ENCODE data around the gene POLK.

The POLK gene

DNA sequence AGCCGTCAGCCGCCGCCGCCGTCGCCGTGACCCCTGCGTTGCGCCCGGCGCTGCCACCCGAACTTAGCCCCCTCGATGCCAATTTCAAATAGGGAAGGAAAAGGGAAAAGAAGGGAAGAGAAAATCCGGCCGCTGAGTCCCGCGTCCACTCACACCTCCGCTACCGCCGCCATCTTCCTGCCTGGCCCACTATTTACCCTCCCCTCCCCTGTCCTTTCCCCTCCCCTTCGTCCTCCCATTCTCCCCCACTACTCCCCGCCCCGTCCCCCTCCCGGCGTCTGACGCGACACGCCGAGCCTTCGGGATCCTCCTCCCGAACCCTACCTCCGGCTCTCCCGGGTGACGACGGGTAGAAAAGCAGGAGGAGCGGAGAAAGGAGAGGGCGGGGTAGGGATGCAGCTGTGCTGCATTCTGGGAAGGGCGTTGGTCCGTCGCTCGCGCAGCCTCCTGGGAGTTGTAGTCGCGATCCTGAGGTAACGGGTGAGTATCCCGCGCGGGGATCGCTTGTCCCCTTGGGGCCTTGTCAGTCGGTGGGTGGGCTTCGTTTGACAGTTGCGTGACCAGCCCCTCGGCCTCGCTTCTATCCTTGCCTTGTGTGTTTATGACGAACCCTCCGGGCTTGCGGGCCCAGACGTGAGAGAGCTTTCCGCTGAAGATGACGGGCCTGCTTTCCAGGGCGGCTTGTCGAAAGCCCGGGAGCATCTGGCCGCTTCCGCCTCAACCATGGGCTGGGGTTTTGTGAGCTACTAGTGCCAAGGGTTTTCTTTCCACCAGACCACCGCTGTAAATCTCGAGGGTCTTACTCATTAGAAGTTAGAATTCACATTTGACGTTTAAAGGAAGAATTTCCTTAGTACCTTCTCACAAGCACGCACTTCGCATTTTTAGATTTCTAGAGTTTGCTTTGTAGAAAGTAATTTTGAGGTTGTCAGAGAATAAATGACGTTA lies at the start of gene POLK, which contains the start of gene CERT1:
TSS of gene POLK (plus strand) at position 457 of the 948 bp plus-strand sequence.
TSS of gene CERT1 (minus strand) at position 195 of the 948 bp plus-strand sequence. CDS start 422 bp downstream, outside the sequence.
- no peaks in the 10 kb centered on the region for H3K36me3 ChIP-seq (ENCODE audit: control insufficient read depth in 1 of 2, insufficient read depth in 2 of 2, low read length in 2 of 2)
- no peaks in the 10 kb centered on the region for H3K27me3 ChIP-seq (ENCODE audit: low read depth, low read length)
- no peaks in the 10 kb centered on the region for H3K9me3 ChIP-seq (ENCODE audit: control insufficient read depth in 1 of 2, low read length in 2 of 2)
- H3K4me1 ChIP-seq (ENCODE audit: control insufficient read depth in 1 of 2, insufficient read depth in 2 of 2, low read length in 2 of 2), result peaks cover 9 to 26% of the 10 kb centered on the region in 2 donors
- peak within 1 kb of the TSS; percentile 88 for H3K27ac ChIP-seq (ENCODE audit: low read length)
- H3K4me3 ChIP-seq (ENCODE audit: low read depth in 1 of 2, low read length in 2 of 2), result peak within 1 kb of the TSS; percentile 88 to 94

DNA sequence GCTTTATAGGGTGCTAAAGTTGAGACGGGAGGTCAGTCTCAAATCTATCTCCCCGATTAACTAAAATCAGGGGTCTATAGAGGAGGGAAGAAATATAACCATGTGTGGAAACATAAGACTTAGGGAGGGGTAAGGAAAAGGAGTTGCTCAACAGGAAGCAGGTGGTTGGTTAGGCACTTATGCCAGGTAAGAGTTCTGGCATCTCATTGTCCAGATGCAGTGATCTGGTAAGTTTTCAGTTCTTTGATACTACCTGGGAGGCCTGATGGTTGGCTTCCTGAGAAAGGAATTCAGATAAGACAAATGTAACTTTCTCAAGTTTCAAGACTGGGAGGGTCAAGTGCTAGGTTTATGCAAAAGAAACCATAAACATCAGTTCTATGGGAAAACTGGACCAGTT lies 48.0 kb upstream of the POLK start:
- Histone ChIP-seq H3K4me1 (ENCODE audit: control insufficient read depth in 1 of 2, insufficient read depth in 2 of 2, low read length in 2 of 2) (peaks cover 0 to 8% of the 10 kb centered on the region in 2 donors), H3K9me3 (ENCODE audit: control insufficient read depth in 1 of 2, low read length in 2 of 2) (peaks cover 2 to 8% of the 10 kb centered on the region in 2 donors), H3K4me3 (ENCODE audit: low read depth in 1 of 2, low read length in 2 of 2) (no peak overlapping the region), H3K36me3 (ENCODE audit: control insufficient read depth in 1 of 2, insufficient read depth in 2 of 2, low read length in 2 of 2) (peaks cover 0 to 8% of the 10 kb centered on the region in 2 donors), H3K27me3 (ENCODE audit: low read depth, low read length) (no peaks in the 10 kb centered on the region), H3K27ac (ENCODE audit: low read length) (no peak overlapping the region)

DNA sequence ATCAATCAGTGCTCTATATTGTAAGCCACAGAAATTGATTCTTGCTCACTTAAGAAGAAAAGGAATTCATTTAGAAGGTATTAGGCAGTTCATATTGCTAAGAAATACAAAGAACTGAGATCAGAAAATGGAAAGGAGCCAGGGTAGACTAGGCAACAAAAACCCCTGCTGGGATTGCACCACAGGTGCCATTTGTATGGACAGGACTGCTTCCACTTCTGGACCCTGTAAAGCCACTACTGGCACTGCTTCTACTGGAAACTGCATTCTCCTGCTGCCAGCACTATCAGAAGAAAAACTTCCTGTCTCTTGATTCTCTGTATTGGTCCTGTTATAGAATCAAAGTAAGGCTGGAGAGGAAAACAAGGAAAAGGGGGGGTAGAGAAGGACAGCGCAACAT lies 46.2 kb upstream of the POLK start:
- peaks cover 0 to 9% of the 10 kb centered on the region in 2 donors for H3K36me3 ChIP-seq (ENCODE audit: control insufficient read depth in 1 of 2, insufficient read depth in 2 of 2, low read length in 2 of 2)
- H3K27ac ChIP-seq (ENCODE audit: low read length), result no peak overlapping the region
- no peak overlapping the region for H3K4me3 ChIP-seq (ENCODE audit: low read depth in 1 of 2, low read length in 2 of 2)
- H3K9me3 ChIP-seq (ENCODE audit: control insufficient read depth in 1 of 2, low read length in 2 of 2), result peaks cover 7 to 13% of the 10 kb centered on the region in 2 donors
- H3K4me1 ChIP-seq (ENCODE audit: control insufficient read depth in 1 of 2, insufficient read depth in 2 of 2, low read length in 2 of 2), result peaks cover 0 to 5% of the 10 kb centered on the region in 2 donors
- H3K27me3 ChIP-seq (ENCODE audit: low read depth, low read length), result no peaks in the 10 kb centered on the region

DNA sequence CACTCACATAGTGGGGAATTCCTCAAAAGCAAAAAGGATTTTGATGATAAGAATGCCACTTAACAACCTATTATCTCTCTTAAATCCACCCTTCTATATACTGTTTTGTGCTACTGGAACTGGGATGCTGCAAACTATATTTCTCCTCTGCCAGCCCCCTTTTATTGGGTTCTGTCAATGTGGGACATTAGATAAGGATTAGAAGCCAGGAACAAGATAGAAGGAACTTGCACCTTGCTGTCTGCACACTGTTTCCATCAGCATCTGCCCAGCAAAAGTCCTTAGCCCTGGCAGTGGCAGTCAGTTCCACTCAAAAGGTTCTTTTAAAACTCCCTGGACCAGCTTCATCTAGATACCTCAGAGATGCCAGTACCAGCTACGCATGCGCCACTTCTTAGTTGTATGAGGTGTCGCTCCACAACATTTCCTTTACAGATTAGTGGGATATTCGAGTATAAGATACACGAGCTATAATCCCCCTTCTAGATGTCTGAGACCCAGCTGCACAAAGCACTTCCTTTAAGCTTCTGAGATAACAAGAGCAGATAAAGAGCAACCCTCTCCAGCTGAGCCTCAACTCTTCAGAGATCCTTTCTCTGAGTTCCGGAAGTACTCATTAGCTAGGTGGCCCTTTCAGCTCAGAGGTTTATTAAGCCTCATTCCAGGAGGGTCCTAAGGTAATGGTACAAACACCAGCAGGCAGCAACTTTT lies 45.5 kb upstream of the POLK start:
- H3K4me1 ChIP-seq (ENCODE audit: control insufficient read depth in 1 of 2, insufficient read depth in 2 of 2, low read length in 2 of 2), result peaks cover 0 to 5% of the 10 kb centered on the region in 2 donors
- H3K36me3 ChIP-seq (ENCODE audit: control insufficient read depth in 1 of 2, insufficient read depth in 2 of 2, low read length in 2 of 2), result peaks cover 0 to 9% of the 10 kb centered on the region in 2 donors
- no peak overlapping the region for H3K4me3 ChIP-seq (ENCODE audit: low read depth in 1 of 2, low read length in 2 of 2)
- H3K27ac ChIP-seq (ENCODE audit: low read length), result no peak overlapping the region
- H3K27me3 ChIP-seq (ENCODE audit: low read depth, low read length), result no peaks in the 10 kb centered on the region
- H3K9me3 ChIP-seq (ENCODE audit: control insufficient read depth in 1 of 2, low read length in 2 of 2), result peaks cover 7 to 13% of the 10 kb centered on the region in 2 donors

DNA sequence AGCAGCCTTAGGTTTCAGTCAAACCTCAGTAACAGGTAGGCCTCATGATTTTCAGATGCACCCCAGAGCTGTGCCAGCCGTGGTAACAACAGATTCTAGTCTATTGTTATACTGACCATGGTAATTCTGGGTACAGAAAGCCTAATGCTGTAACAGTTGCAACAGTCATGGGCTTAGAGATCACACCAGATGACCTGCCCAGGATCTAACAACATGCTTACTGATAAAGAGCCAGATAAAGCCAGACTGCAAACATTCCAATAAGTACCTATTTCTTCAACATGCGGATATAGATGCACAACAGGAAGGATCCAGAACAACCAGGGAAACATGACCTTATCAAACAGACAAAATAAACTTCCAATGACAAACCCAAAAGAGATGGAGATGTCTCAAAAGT lies 43.1 kb upstream of the POLK start:
- Histone ChIP-seq H3K27ac (ENCODE audit: low read length) (no peak overlapping the region), H3K4me3 (ENCODE audit: low read depth in 1 of 2, low read length in 2 of 2) (no peak overlapping the region), H3K36me3 (ENCODE audit: control insufficient read depth in 1 of 2, insufficient read depth in 2 of 2, low read length in 2 of 2) (peaks cover 0 to 9% of the 10 kb centered on the region in 2 donors), H3K4me1 (ENCODE audit: control insufficient read depth in 1 of 2, insufficient read depth in 2 of 2, low read length in 2 of 2) (peaks cover 0 to 5% of the 10 kb centered on the region in 2 donors), H3K9me3 (ENCODE audit: control insufficient read depth in 1 of 2, low read length in 2 of 2) (peaks cover 7 to 13% of the 10 kb centered on the region in 2 donors), H3K27me3 (ENCODE audit: low read depth, low read length) (no peaks in the 10 kb centered on the region)

DNA sequence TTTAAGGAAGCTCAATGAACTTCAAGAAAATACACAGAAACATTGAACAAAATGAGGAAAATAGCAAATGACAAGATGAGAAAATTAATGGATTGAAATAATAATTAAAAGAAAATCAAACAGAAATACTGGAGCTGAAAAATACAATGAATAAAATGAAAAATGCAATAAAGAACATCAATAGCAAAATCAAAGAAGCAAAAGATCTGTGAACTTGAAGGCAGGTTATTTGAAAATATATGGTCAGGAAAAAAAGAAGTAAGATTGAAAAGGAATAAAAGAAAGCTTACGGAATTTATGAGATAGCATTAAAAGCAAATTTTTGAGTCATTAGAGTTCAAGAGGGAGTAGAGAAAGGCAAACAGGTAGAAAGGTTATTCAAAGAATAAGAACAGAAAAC lies 42.7 kb upstream of the POLK start:
- Histone ChIP-seq H3K27ac (ENCODE audit: low read length) (no peak overlapping the region), H3K27me3 (ENCODE audit: low read depth, low read length) (no peaks in the 10 kb centered on the region), H3K4me1 (ENCODE audit: control insufficient read depth in 1 of 2, insufficient read depth in 2 of 2, low read length in 2 of 2) (peaks cover 0 to 5% of the 10 kb centered on the region in 2 donors), H3K4me3 (ENCODE audit: low read depth in 1 of 2, low read length in 2 of 2) (no peak overlapping the region), H3K9me3 (ENCODE audit: control insufficient read depth in 1 of 2, low read length in 2 of 2) (peaks cover 7 to 13% of the 10 kb centered on the region in 2 donors), H3K36me3 (ENCODE audit: control insufficient read depth in 1 of 2, insufficient read depth in 2 of 2, low read length in 2 of 2) (peaks cover 0 to 9% of the 10 kb centered on the region in 2 donors)

DNA sequence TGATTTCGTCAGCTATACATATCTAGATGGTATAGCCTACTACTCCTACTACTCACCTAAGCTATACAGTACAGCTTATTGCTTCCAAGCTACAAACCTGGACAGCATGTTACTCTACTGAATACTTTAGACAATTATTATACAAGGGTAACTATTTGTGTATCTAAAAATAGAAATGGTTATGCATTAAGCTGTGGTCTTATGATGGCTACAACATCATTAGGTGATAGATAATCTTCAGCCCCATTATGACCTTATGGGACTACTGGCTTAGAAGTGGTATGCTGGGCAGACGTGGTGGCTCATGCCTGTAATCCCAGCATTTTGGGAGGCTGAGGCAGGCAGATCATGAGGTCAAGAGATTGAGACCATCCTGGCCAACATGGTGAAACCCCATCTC lies 40.5 kb upstream of the POLK start:
- Histone ChIP-seq H3K27me3 (ENCODE audit: low read depth, low read length) (no peaks in the 10 kb centered on the region), H3K27ac (ENCODE audit: low read length) (no peak overlapping the region), H3K36me3 (ENCODE audit: control insufficient read depth in 1 of 2, insufficient read depth in 2 of 2, low read length in 2 of 2) (peaks cover 0 to 9% of the 10 kb centered on the region in 2 donors), H3K4me1 (ENCODE audit: control insufficient read depth in 1 of 2, insufficient read depth in 2 of 2, low read length in 2 of 2) (no peaks in the 10 kb centered on the region), H3K4me3 (ENCODE audit: low read depth in 1 of 2, low read length in 2 of 2) (no peak overlapping the region), H3K9me3 (ENCODE audit: control insufficient read depth in 1 of 2, low read length in 2 of 2) (peaks cover 7 to 13% of the 10 kb centered on the region in 2 donors)

DNA sequence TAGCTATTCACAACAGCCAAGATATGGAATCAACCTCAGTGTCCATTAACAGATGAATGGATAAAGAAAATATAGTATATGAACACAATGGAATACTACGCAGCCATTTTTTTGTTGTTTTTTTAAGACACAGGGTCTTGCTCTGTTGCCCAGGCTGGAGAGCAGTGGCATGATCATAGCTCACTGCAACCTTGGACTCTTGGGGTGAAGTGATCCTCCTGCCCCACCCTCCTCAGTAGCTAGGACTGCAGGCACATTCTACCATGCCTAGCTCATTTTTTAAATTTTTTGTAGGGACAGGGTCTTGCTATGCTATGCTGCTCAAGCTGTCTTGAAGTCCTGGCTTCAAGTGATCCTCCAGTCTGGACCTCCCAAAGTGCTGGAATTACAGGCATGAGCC lies 38.7 kb upstream of the POLK start:
- Histone ChIP-seq H3K27ac (ENCODE audit: low read length) (no peak overlapping the region), H3K9me3 (ENCODE audit: control insufficient read depth in 1 of 2, low read length in 2 of 2) (peaks cover 7 to 12% of the 10 kb centered on the region in 2 donors)

DNA sequence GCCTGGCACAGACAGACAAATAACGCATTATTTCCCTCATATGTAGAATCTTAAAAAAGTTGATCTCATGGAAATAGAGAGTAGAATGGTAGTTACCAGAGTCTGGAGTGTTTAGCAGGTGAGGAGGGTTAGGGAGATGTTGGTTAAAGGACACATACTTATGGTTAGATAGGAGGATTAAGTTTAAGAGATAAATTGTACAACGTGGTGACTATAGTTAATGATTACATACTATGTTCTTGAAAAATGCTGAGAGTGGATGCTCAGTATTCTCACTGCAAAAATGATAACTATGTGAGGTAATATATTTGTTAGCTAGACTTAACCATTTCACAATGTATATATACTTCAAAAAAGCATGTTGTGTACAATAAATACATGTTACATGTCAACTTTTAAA lies 38.2 kb upstream of the POLK start:
- Histone ChIP-seq H3K4me1 (ENCODE audit: control insufficient read depth in 1 of 2, insufficient read depth in 2 of 2, low read length in 2 of 2) (no peaks in the 10 kb centered on the region), H3K9me3 (ENCODE audit: control insufficient read depth in 1 of 2, low read length in 2 of 2) (peaks cover 7% of the 10 kb centered on the region in 2 donors), H3K36me3 (ENCODE audit: control insufficient read depth in 1 of 2, insufficient read depth in 2 of 2, low read length in 2 of 2) (peaks cover 0 to 3% of the 10 kb centered on the region in 2 donors), H3K27ac (ENCODE audit: low read length) (no peak overlapping the region), H3K4me3 (ENCODE audit: low read depth in 1 of 2, low read length in 2 of 2) (no peak overlapping the region), H3K27me3 (ENCODE audit: low read depth, low read length) (no peaks in the 10 kb centered on the region)

More for the DNA sequence above, 38.7 kb upstream of the POLK start:
- Histone ChIP-seq H3K4me1 (ENCODE audit: control insufficient read depth in 1 of 2, insufficient read depth in 2 of 2, low read length in 2 of 2) (no peaks in the 10 kb centered on the region), H3K4me3 (ENCODE audit: low read depth in 1 of 2, low read length in 2 of 2) (no peak overlapping the region), H3K36me3 (ENCODE audit: control insufficient read depth in 1 of 2, insufficient read depth in 2 of 2, low read length in 2 of 2) (peaks cover 0 to 8% of the 10 kb centered on the region in 2 donors), H3K27me3 (ENCODE audit: low read depth, low read length) (no peaks in the 10 kb centered on the region)

DNA sequence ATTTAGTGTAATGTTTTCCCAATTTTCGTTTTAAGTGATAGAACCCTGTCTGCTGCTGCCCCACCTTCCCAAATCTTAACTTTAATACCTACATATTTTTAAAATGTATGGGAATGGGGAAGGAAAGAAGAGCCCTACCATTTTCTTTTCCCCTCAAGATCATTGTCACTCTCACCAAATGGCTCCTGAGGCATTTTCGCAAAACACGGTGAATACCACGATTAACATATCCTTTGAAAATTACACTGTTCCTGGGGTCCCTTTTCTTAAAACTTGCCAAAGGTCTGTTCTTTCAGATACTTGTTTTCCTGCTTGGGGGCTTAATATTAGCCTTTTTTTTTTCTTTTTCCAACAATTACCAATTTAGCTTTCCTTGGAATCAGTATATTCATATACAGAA lies 36.3 kb upstream of the POLK start:
- Histone ChIP-seq H3K36me3 (ENCODE audit: control insufficient read depth in 1 of 2, insufficient read depth in 2 of 2, low read length in 2 of 2) (no peaks in the 10 kb centered on the region), H3K27ac (ENCODE audit: low read length) (no peak overlapping the region), H3K4me3 (ENCODE audit: low read depth in 1 of 2, low read length in 2 of 2) (no peak overlapping the region), H3K4me1 (ENCODE audit: control insufficient read depth in 1 of 2, insufficient read depth in 2 of 2, low read length in 2 of 2) (no peaks in the 10 kb centered on the region), H3K27me3 (ENCODE audit: low read depth, low read length) (no peaks in the 10 kb centered on the region), H3K9me3 (ENCODE audit: control insufficient read depth in 1 of 2, low read length in 2 of 2) (no peaks in the 10 kb centered on the region)

DNA sequence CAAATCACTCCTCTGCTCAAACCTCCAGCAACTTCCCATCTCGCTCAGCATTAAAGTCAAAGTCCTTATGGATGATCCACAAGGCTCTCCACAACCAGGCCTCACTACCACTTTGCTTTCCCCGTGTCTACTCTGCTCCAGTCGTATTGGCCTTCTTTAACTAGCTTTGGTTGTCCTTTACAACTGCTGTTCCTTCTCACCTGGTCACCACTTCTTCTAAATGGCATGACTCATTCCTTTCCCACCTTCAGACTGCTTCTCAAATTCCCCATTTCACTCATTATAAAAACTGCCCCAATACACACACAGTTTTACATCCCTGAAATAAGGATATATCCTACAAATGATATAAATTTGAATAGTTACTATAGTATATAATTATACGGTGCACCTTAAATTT lies 30.7 kb upstream of the POLK start:
- Histone ChIP-seq H3K4me1 (ENCODE audit: control insufficient read depth in 1 of 2, insufficient read depth in 2 of 2, low read length in 2 of 2) (no peaks in the 10 kb centered on the region), H3K9me3 (ENCODE audit: control insufficient read depth in 1 of 2, low read length in 2 of 2) (peaks cover 0 to 4% of the 10 kb centered on the region in 2 donors), H3K36me3 (ENCODE audit: control insufficient read depth in 1 of 2, insufficient read depth in 2 of 2, low read length in 2 of 2) (no peaks in the 10 kb centered on the region), H3K27ac (ENCODE audit: low read length) (no peak overlapping the region), H3K27me3 (ENCODE audit: low read depth, low read length) (no peaks in the 10 kb centered on the region), H3K4me3 (ENCODE audit: low read depth in 1 of 2, low read length in 2 of 2) (no peak overlapping the region)
